ENCODE results near the gene SAP30. TPM values are rescaled to one million over a fixed set of nuclear protein-coding genes. Genes with fewer than 3 reads are reported as not detected.

The SAP30 gene
- total and polyA plus RNA-seq, 2 experiments from 2014 or later: 16.5 to 28.2 TPM

DNA sequence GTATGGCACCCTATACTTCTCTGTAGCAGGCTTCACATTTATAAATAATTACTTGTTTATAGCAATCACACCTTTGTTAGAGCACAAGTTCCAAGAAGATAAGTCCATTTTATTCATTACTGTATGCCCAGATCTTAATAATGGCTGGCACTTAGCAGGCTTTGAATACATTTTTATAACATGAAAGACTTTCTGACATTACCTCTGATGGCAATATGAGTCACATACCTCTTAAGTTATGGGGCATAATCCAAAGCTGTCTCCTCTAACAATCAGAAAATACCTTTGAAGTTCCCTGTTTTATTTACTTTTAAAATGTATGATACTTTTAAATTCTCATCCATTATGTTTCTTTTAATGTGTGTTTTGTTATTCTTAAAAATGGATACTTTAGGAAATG, 16.0 kb downstream of the SAP30 start:
- Histone ChIP-seq H3K4me3 (no peak overlapping the region), H3K4me2 (no peak overlapping the region), H3K27me3 (no peaks in the 10 kb centered on the region), H3K9me3 (ENCODE audit: low read depth) (no peaks in the 10 kb centered on the region), H3K79me2 (no peaks in the 10 kb centered on the region), H3K4me1 (ENCODE audit: insufficient read depth) (no peaks in the 10 kb centered on the region), H3K9me2 (replicated peaks; ENCODE audit: insufficient read depth) (no peaks in the 10 kb centered on the region), H3K36me3 (replicated peaks; ENCODE audit: insufficient read depth, low read depth) (no peaks in the 10 kb centered on the region), H4K20me1 (ENCODE audit: insufficient read depth, poor library complexity, severe bottlenecking) (no peaks in the 10 kb centered on the region), H3K27ac (no peak overlapping the region), H2AFZ (no peak overlapping the region)
- TF ChIP-seq EZH2phosphoT487 (IDR thresholded peaks at IDR 0.05; ENCODE audit: low read depth, severe bottlenecking, unreplicated experiment): no peak
- TF ChIP-seq, protein P1, sequence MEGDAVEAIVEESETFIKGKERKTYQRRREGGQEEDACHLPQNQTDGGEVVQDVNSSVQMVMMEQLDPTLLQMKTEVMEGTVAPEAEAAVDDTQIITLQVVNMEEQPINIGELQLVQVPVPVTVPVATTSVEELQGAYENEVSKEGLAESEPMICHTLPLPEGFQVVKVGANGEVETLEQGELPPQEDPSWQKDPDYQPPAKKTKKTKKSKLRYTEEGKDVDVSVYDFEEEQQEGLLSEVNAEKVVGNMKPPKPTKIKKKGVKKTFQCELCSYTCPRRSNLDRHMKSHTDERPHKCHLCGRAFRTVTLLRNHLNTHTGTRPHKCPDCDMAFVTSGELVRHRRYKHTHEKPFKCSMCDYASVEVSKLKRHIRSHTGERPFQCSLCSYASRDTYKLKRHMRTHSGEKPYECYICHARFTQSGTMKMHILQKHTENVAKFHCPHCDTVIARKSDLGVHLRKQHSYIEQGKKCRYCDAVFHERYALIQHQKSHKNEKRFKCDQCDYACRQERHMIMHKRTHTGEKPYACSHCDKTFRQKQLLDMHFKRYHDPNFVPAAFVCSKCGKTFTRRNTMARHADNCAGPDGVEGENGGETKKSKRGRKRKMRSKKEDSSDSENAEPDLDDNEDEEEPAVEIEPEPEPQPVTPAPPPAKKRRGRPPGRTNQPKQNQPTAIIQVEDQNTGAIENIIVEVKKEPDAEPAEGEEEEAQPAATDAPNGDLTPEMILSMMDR (IDR thresholded peaks at IDR 0.05; ENCODE audit: poor library complexity): no peak
- TF ChIP-seq EZH2 (IDR thresholded peaks at IDR 0.05; ENCODE audit: borderline replicate concordance): no peak
- no peak for DNase-seq (ENCODE audit: low spot score)

DNA sequence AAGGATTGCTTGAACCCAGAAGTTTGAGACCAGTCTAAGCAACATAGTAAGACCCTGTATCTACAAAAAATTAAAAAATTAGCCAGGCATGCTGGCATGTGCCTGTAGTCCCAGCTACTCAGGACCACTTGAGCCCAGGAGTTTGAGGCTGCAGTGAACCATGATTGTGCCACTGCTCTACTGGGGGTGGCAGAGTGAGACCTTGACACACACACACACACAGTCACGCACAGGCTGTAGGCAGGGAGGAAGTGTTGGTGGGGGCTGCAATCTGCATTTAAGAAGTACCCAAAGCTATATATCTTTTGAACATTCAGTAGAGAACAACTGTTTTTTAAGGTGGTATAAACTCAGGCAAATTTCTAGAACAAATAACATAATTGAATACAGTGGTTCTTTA, 20.9 kb downstream of the SAP30 start:
- WGBS (ENCODE audit: low lambda C conversion rate, missing lambda C conversion rate): 96% methylated on average over 1 of the region's 1 CpG
- Histone ChIP-seq H3K27ac (no peak overlapping the region), H3K36me3 (replicated peaks; ENCODE audit: insufficient read depth, low read depth) (no peaks in the 10 kb centered on the region), H2AFZ (no peak overlapping the region), H3K27me3 (no peaks in the 10 kb centered on the region), H4K20me1 (ENCODE audit: insufficient read depth, poor library complexity, severe bottlenecking) (no peaks in the 10 kb centered on the region), H3K4me2 (no peak overlapping the region), H3K4me3 (no peak overlapping the region), H3K79me2 (no peaks in the 10 kb centered on the region), H3K9me2 (replicated peaks; ENCODE audit: insufficient read depth) (no peaks in the 10 kb centered on the region), H3K9me3 (ENCODE audit: low read depth) (no peaks in the 10 kb centered on the region), H3K4me1 (ENCODE audit: insufficient read depth) (no peaks in the 10 kb centered on the region)
- DNase-seq (ENCODE audit: low spot score): no peak
- TF ChIP-seq EZH2phosphoT487 (IDR thresholded peaks at IDR 0.05; ENCODE audit: low read depth, severe bottlenecking, unreplicated experiment): no peak
- TF ChIP-seq, protein P1 (IDR thresholded peaks at IDR 0.05; ENCODE audit: poor library complexity): no peak
- no peak for TF ChIP-seq EZH2 (IDR thresholded peaks at IDR 0.05; ENCODE audit: borderline replicate concordance)

DNA sequence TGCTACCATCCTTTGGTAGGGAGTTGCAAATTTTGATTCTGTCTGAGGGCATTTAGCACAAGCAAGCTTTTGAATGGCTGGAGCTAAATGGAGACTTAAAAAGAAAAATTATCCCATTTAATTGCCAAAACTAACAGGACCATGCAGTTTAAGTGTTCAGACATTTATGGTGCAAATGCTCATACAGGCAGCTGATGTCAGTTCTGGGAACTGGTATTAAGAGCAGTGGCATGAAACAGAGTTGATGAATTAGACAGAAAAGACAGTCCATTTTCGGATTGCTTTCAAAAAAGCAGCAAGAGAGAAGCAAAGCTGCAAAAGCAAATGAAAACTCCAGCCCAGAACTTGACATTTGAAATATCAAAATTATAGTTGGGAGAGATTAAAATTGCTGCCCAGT, 26.9 kb downstream of the SAP30 start:
- 70% methylated on average over 1 of the region's 1 CpG for WGBS (ENCODE audit: low lambda C conversion rate, missing lambda C conversion rate)
- H3K27me3 ChIP-seq: no peaks in the 10 kb centered on the region
- H3K4me2 ChIP-seq: no peak overlapping the region
- no peak for TF ChIP-seq EZH2 (IDR thresholded peaks at IDR 0.05; ENCODE audit: borderline replicate concordance)
- TF ChIP-seq, protein P1 (IDR thresholded peaks at IDR 0.05; ENCODE audit: poor library complexity): no peak
- no peak for TF ChIP-seq EZH2phosphoT487 (IDR thresholded peaks at IDR 0.05; ENCODE audit: low read depth, severe bottlenecking, unreplicated experiment)
- no peak overlapping the region for H3K27ac ChIP-seq
- no peaks in the 10 kb centered on the region for H3K9me3 ChIP-seq (ENCODE audit: low read depth)
- no peaks in the 10 kb centered on the region for H3K36me3 ChIP-seq (replicated peaks; ENCODE audit: insufficient read depth, low read depth)
- H2AFZ ChIP-seq: no peak overlapping the region
- no peaks in the 10 kb centered on the region for H3K9me2 ChIP-seq (replicated peaks; ENCODE audit: insufficient read depth)
- no peak for DNase-seq (ENCODE audit: low spot score)
- no peaks in the 10 kb centered on the region for H3K79me2 ChIP-seq
- H4K20me1 ChIP-seq (ENCODE audit: insufficient read depth, poor library complexity, severe bottlenecking): no peaks in the 10 kb centered on the region
- H3K4me1 ChIP-seq (ENCODE audit: insufficient read depth): no peaks in the 10 kb centered on the region
- no peak overlapping the region for H3K4me3 ChIP-seq

DNA sequence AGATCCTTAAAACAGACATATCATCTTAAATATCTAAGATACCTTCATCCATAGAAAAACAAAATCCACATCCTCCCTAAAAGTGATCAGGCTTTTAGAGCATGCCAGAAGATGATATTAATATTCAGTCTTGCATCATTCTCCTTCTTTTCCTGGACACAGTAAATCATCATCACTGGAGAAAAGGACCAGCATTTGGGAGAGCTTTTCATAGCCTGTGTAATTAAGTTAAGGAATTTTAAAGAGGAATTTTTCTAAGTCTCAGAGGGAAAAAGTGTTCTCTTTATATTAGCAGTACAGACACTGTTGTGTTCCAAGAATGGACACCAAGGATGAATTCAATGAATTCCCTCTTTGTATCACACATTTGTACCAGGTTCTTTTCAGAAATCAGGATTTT, 27.5 kb downstream of the SAP30 start:
- no peaks in the 10 kb centered on the region for H3K9me3 ChIP-seq (ENCODE audit: low read depth)
- no peaks in the 10 kb centered on the region for H3K36me3 ChIP-seq (replicated peaks; ENCODE audit: insufficient read depth, low read depth)
- no peaks in the 10 kb centered on the region for H3K27me3 ChIP-seq
- TF ChIP-seq EZH2 (IDR thresholded peaks at IDR 0.05; ENCODE audit: borderline replicate concordance) (no peak), EZH2phosphoT487 (IDR thresholded peaks at IDR 0.05; ENCODE audit: low read depth, severe bottlenecking, unreplicated experiment) (no peak)
- TF ChIP-seq, protein P1 (IDR thresholded peaks at IDR 0.05; ENCODE audit: poor library complexity): no peak
- H2AFZ ChIP-seq: no peak overlapping the region
- H4K20me1 ChIP-seq (ENCODE audit: insufficient read depth, poor library complexity, severe bottlenecking): no peaks in the 10 kb centered on the region
- no peak overlapping the region for H3K4me2 ChIP-seq
- H3K4me3 ChIP-seq: no peak overlapping the region
- H3K79me2 ChIP-seq: no peaks in the 10 kb centered on the region
- DNase-seq (ENCODE audit: low spot score): no peak
- no peaks in the 10 kb centered on the region for H3K9me2 ChIP-seq (replicated peaks; ENCODE audit: insufficient read depth)
- H3K27ac ChIP-seq: no peak overlapping the region
- H3K4me1 ChIP-seq (ENCODE audit: insufficient read depth): no peaks in the 10 kb centered on the region
